Panc1 (cell line): Measurements from ENCODE around the gene GPR176. TPM values are rescaled to one million over a fixed set of nuclear protein-coding genes. Genes with fewer than 3 reads are reported as not detected.

Source experiments
- ATAC-seq: fragments of 200-7000 bp; cut with Tn5 transposase; 2 replicates; pipeline ENCODE4 v1.9.1; 2020; ENCODE audit warnings: mild to moderate bottlenecking, moderate library complexity
- BruUV-seq: library from RNA; stranded (reverse); fragments of 400-500 nt; replicated peaks from 2 replicates; lab custom pipeline; 2021; lab: Mats Ljungman, UMichigan
- CTCF ChIA-PET: fragments of 300-600 bp; sonication (Branson Sonifier 250); formaldehyde crosslinking; loops from one replicate; lab custom pipeline; 2022; ENCODE audit warnings: antibody characterized with exemption; lab: Charles Lee
- POLR2A ChIA-PET: fragments of 300-600 bp; sonication (Branson Sonifier 250); formaldehyde crosslinking; loops from one replicate; lab custom pipeline; 2022; ENCODE audit warnings: antibody characterized with exemption; lab: Charles Lee
- DNase-seq: peaks from one replicate; pipeline ENCODE4 v3.0.0-alpha.2; 2010; ENCODE audit warnings: low read depth, low spot score
- H3K27ac ChIP-seq: 2 replicates; pipeline ENCODE4 v1.5.1; 2011; ENCODE audit warnings: mild to moderate bottlenecking, low read length, inconsistent platforms
- H3K27me3 ChIP-seq: fragments of 200-500 bp; sonication (Bioruptor generic); 2 replicates; pipeline ENCODE4 v1.6.0; 2014; ENCODE audit warnings: low read length, inconsistent platforms; ENCODE audit not compliant: control insufficient read depth, insufficient read depth
- H3K36me3 ChIP-seq: fragments of 200-500 bp; sonication (Bioruptor generic); 2 replicates; pipeline ENCODE4 v1.5.1; 2014; ENCODE audit warnings: inconsistent platforms, mild to moderate bottlenecking, low read length, moderate library complexity; ENCODE audit not compliant: control insufficient read depth, insufficient read depth
- H3K4me1 ChIP-seq: 2 replicates; pipeline ENCODE4 v1.5.1; 2011; ENCODE audit warnings: inconsistent platforms, mild to moderate bottlenecking, low read length, moderate library complexity; ENCODE audit not compliant: control insufficient read depth, insufficient read depth
- H3K4me3 ChIP-seq, 2 experiments: 2 replicates each; pipeline ENCODE4 v1.5.1; 2011 to 2012; ENCODE audit warnings: low read depth in 2 of 2, low read length in 2 of 2, mild to moderate bottlenecking in 2 of 2, inconsistent platforms in 1 of 2, moderate library complexity in 1 of 2
- H3K9me3 ChIP-seq: fragments of 200-500 bp; sonication (Bioruptor generic); 2 replicates; pipeline ENCODE4 v1.5.1; 2014; ENCODE audit warnings: low read depth, mild to moderate bottlenecking, inconsistent platforms, low read length, moderate library complexity; ENCODE audit not compliant: control insufficient read depth, insufficient read depth
- POLR2AphosphoS5 ChIP-seq: IDR thresholded peaks from 2 replicates; pipeline ENCODE4 v1.6.1; 2012; ENCODE audit warnings: mild to moderate bottlenecking, low read depth, low read length, moderate library complexity
- SIN3A ChIP-seq: IDR thresholded peaks from 2 replicates; pipeline ENCODE4 v1.6.1; 2012; ENCODE audit warnings: low read depth, mild to moderate bottlenecking, low read length, moderate library complexity, borderline replicate concordance; ENCODE audit not compliant: insufficient read depth
- TCF7L2 ChIP-seq: IDR thresholded peaks from 2 replicates; pipeline ENCODE4 v1.6.1; 2011; ENCODE audit warnings: mild to moderate bottlenecking, low read depth, low read length, inconsistent platforms
- in situ Hi-C: cut with HindIII; loops from 2 replicates; pipeline ENCODE4 v1.10.0; 2016; ENCODE audit warnings: low sequenced_read_pairs, low pct_unique_long_range_greater_than_20kb
- intact Hi-C: fragments of 100-400 bp; cut with micrococcal nuclease; formaldehyde crosslinking; loops from one replicate; pipeline ENCODE4 v1.10.0; 2022; ENCODE audit not compliant: unreplicated experiment
- total RNA-seq: library from RNA; stranded (reverse); gene quantifications from one replicate; pipeline ENCODE4 v1.2.1, GENCODE V29; 2021; ENCODE audit not compliant: unreplicated experiment
- TF ChIP-seq, protein P1 (sequence below), 2 experiments: IDR thresholded peaks; 2 replicates each; pipeline ENCODE4 v1.6.1; 2011 to 2012; ENCODE audit warnings: low read depth in 2 of 2, control low read depth in 1 of 2, low read length in 1 of 2, mild to moderate bottlenecking in 1 of 2, moderate library complexity in 1 of 2; ENCODE audit not compliant: insufficient read depth in 1 of 2
- TF ChIP-seq, protein P2 (sequence below): fragments of 450-650 bp; IDR thresholded peaks from 2 replicates; pipeline ENCODE4 v1.5.1; 2017; ENCODE audit warnings: mild to moderate bottlenecking

GPR176 gene
- total RNA-seq, 1 experiment from 2014 or later = 12.7 TPM

DNA sequence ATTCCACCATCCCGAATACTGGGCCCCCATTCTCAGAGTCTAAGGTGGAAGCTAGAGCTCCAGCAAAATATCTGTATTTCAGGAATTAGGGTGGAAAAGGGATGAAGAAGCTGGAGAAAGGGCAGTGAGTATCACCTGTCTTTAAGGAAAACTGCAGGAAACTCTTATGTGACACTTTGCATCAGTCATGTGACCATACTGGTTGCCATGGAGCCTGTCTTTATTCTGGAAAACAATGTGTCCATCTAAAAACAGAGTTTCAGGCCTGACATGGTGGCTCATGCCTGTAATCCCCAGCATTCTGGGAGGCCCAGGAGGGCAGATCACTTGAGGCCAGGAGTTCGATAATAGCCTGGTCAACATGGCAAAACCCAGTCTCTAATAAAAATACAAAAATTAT is 84.5 kb downstream of the GPR176 start:
- H3K4me3 ChIP-seq = no peak overlapping the region
- ATAC-seq = no peak
- intact Hi-C loops = no loop called here
- ChIA-PET CTCF (no interaction called here), POLR2A (interaction anchor here (0.6 kb wide), 1 partner anchor 38 kb away, joined by 3 read pairs; no protein-coding TSS in a partner anchor)
- H3K9me3 ChIP-seq = no peaks in the 10 kb centered on the region
- H3K27ac ChIP-seq = no peak overlapping the region
- in situ Hi-C loops = no loop called here
- no peaks in the 10 kb centered on the region for H3K4me1 ChIP-seq
- H3K36me3 ChIP-seq = no peaks in the 10 kb centered on the region
- BruUV-seq = no TSS peak
- TF ChIP-seq POLR2AphosphoS5 = no peak
- TF ChIP-seq TCF7L2 = no peak
- no peak for TF ChIP-seq SIN3A
- TF ChIP-seq, protein P1, sequence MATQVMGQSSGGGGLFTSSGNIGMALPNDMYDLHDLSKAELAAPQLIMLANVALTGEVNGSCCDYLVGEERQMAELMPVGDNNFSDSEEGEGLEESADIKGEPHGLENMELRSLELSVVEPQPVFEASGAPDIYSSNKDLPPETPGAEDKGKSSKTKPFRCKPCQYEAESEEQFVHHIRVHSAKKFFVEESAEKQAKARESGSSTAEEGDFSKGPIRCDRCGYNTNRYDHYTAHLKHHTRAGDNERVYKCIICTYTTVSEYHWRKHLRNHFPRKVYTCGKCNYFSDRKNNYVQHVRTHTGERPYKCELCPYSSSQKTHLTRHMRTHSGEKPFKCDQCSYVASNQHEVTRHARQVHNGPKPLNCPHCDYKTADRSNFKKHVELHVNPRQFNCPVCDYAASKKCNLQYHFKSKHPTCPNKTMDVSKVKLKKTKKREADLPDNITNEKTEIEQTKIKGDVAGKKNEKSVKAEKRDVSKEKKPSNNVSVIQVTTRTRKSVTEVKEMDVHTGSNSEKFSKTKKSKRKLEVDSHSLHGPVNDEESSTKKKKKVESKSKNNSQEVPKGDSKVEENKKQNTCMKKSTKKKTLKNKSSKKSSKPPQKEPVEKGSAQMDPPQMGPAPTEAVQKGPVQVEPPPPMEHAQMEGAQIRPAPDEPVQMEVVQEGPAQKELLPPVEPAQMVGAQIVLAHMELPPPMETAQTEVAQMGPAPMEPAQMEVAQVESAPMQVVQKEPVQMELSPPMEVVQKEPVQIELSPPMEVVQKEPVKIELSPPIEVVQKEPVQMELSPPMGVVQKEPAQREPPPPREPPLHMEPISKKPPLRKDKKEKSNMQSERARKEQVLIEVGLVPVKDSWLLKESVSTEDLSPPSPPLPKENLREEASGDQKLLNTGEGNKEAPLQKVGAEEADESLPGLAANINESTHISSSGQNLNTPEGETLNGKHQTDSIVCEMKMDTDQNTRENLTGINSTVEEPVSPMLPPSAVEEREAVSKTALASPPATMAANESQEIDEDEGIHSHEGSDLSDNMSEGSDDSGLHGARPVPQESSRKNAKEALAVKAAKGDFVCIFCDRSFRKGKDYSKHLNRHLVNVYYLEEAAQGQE (IDR thresholded peaks at IDR 0.05; ENCODE audit: insufficient read depth in 1 of 2, low read depth in 2 of 2, low read length in 1 of 2) = no peak
- TF ChIP-seq, protein P2, sequence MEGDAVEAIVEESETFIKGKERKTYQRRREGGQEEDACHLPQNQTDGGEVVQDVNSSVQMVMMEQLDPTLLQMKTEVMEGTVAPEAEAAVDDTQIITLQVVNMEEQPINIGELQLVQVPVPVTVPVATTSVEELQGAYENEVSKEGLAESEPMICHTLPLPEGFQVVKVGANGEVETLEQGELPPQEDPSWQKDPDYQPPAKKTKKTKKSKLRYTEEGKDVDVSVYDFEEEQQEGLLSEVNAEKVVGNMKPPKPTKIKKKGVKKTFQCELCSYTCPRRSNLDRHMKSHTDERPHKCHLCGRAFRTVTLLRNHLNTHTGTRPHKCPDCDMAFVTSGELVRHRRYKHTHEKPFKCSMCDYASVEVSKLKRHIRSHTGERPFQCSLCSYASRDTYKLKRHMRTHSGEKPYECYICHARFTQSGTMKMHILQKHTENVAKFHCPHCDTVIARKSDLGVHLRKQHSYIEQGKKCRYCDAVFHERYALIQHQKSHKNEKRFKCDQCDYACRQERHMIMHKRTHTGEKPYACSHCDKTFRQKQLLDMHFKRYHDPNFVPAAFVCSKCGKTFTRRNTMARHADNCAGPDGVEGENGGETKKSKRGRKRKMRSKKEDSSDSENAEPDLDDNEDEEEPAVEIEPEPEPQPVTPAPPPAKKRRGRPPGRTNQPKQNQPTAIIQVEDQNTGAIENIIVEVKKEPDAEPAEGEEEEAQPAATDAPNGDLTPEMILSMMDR = no peak
- no peaks in the 10 kb centered on the region for H3K27me3 ChIP-seq
- no peak for DNase-seq

DNA sequence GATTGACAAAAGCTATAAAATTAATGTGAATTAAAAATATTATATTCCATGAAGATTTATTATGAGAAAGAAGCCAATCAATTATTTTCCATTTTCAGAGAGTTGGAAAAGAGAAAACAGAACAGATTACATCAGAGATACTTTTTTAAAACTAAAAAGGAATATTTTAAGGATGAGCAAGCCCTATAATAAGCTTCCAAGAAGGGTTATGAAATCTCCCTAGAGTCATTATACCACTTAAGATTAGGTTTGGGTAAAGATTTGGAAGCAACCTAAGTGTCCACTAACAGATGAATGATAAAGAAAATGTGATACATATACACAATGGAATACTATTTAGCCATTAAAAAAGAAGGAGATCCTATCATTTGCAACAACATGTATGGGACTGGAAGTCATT is 85.8 kb downstream of the GPR176 start:
- no TSS peak for BruUV-seq
- no peak for TF ChIP-seq SIN3A
- TF ChIP-seq TCF7L2 = no peak
- TF ChIP-seq, protein P2 = no peak
- TF ChIP-seq, protein P1 (IDR thresholded peaks at IDR 0.05; ENCODE audit: insufficient read depth in 1 of 2, low read depth in 2 of 2, low read length in 1 of 2) = no peak
- no peak for TF ChIP-seq POLR2AphosphoS5
- no peaks in the 10 kb centered on the region for H3K4me1 ChIP-seq
- POLR2A ChIA-PET = no interaction called here
- no peak overlapping the region for H3K27ac ChIP-seq
- H3K36me3 ChIP-seq = no peaks in the 10 kb centered on the region
- ATAC-seq (no peak), DNase-seq (no peak)
- intact Hi-C loops = no loop called here
- in situ Hi-C loops = no loop called here
- no peaks in the 10 kb centered on the region for H3K9me3 ChIP-seq
- H3K4me3 ChIP-seq = no peak overlapping the region
- CTCF ChIA-PET = no interaction called here
- no peaks in the 10 kb centered on the region for H3K27me3 ChIP-seq
